ENCODE data around the gene BTBD1.
"Not testable (repeated sequence)": the region's sequence is repeated elsewhere in the genome, so short reads cannot be mapped to it uniquely, and the experiment has no call there.

BTBD1 gene

DNA sequence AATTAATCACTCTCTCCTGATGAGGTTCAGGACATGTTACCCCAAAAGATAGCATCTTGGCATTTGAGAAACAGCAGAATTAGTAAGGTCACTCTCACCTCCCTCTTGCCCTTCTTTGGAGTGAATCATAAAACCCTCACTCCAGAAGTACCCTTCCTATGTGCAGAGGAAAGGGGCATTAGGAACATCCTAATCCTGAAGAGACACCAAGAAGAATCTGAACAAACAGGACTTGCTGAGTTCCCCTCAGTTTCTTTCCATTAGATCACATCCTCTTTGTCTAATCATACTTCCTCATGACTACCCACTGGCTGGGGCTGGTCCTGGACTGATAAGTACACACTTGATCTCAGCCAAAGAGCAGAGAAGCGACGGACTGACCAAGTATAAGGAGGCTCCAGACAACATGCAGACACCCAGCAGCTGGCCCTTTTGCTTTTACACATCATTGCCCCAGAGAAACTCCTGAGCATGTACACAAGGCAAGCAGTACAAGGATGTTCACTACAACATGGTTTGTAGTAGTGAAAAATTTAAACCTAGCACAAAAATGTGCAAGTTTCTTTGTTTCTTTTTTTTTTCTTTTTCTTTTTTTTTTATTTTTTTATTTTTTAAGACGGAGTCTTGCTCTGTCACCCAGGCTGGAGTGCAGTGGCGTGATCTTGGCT lies 25.4 kb upstream of the BTBD1 start:
- no peak for DNase-seq

GRCh38 chr15:83091965-83092308 lies 24.9 kb upstream of the BTBD1 start:
- not testable (repeated sequence) for DNase-seq

DNA sequence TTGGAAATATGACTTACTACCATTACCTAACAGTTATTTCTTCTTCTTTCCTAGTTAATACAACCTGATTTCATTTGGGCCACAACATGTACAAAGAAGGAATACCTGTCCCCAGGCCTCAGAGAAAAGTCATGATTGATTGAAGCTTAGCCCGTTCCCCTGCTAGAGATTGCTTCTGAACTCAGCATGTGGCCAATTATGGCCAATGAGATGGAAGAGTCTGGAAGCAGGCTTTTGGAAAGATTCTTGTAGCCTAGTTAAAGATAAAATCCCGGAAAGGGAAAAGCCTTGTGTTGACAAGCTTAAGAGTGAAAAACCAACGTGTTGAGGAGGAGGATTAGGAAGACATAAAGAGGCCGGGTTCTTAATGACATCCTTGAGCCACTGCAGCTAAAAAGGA lies 23.4 kb upstream of the BTBD1 start:
- DNase-seq: no peak

- DNase-seq: no peak
Measured at GRCh38 chr15:83088876-83089275, 21.8 kb upstream of the BTBD1 start.

DNA sequence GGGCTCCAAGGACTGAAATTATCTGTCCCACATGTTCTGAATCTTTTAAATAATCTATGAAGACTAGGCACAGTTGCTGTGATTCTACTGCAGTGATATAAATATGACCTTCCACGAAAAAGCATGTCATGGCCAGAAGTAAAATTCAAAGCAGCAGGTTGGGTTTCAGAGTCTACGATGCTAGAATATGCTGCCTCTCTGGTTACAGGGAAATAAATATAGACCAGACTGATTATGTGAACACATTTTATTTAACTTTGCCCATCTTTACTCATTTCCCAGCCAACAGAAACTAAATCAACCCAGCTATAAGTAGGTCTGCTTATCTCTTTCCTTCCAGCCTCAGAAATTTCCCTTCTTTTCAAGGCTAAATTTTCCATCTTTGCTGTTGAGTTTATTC lies 20.5 kb upstream of the BTBD1 start:
- no peak for DNase-seq

GRCh38 chr15:83085864-83086552 lies 19.0 kb upstream of the BTBD1 start:
- DNase-seq: not testable (repeated sequence)

DNA sequence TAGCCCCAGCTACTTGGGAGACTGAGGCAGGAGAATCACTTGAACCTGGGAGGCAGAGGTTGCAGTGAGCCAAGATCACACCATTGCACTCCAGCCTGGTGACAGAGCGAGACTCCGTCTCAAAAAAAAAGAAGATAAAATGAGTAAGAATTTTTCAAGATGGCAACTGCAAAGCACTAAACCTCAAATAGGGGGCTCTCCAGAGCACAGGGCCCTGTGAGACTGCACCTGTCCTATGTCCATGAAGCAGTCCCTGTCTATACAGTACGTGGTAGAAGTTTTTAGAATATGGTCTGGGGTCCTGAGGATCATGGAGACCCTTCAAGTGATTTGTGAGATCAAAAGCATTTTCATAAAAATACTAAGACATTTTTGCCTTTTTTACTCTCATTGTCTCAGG lies 18.4 kb upstream of the BTBD1 start:
- DNase-seq: not testable (repeated sequence)

- no peak for DNase-seq
Measured at GRCh38 chr15:83082730-83083386, 15.8 kb upstream of the BTBD1 start.

GRCh38 chr15:83081256-83082014 lies 14.4 kb upstream of the BTBD1 start:
- DNase-seq: no peak

DNA sequence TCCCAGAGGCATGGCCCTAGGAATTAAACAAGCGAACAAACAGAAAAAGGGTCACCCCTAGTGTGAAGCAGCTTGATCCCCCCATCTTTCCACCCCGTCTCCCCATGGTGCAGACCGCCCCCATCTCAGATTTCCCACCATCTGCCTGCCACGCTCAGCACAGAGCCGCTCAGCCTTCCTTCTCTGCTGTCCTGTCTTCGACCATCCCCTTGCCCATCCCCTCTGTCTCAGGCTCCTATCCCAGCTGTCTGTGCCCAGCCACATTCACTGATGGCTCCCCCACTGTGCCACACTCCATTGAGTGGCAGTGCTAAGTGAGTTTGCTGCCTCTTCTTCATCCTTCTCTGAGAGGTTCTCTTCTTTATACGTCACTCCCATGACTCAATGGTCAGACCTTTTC lies 11.7 kb upstream of the BTBD1 start:
- DNase-seq: no peak

DNA sequence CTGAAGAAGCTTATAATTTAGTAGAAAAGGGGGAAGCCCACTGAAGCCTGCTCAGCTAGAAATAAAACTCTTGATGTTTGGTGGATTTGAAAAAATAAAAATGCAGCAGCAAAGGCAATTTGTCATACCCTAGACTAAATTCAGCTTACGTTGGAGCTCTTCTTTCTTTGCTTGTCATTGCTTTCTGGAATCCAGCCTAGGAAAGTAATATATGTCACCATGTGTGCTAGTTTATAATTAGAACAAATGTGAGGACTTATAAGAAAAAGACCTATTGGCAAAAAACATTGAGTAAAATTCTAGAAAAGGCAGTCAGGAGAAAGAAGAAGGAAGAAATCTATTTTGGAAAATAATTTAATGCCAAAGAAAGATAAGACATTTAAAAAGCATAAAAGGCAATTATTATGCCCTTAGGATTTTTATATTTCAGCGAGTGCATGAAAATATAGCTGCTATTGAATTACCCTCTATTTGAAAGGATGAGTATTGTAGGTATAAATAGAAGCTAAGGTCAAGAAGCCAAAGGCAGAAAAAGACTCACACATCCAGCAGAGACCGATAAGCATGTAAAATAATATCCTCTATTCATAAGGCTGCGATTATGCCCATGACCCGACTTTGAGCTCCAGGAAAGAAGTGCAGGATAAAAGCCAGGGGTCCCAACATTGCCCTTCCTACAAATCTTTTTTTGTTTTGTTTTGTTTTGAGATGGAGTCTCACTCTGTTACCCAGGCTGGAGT lies 10.6 kb upstream of the BTBD1 start:
- DNase-seq: no peak

DNA sequence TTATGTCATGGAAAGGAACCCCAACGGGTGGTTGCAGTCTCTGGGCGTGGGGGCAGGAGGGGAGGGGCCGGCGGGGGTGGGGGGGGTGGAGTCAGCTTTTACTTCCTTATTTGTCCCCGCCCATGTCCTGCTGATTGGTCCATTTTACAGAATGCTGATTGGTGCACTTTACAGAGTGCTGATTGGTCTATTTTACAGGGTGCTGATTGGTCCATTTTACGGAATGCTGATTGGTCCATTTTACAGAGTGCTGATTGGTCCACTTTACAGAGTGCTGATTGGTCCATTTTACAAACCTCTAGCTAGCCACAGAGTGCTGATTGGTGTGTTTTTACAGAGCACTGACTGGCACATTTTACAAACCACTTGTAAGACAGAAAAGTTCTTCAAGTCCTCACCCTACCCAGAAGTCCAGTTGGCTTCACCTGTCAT lies 2.2 kb upstream of the BTBD1 start:
- DNase-seq: not testable (repeated sequence)

GRCh38 chr15:83068054-83068453 lies 1.0 kb upstream of the BTBD1 start:
- DNase-seq: no peak

DNA sequence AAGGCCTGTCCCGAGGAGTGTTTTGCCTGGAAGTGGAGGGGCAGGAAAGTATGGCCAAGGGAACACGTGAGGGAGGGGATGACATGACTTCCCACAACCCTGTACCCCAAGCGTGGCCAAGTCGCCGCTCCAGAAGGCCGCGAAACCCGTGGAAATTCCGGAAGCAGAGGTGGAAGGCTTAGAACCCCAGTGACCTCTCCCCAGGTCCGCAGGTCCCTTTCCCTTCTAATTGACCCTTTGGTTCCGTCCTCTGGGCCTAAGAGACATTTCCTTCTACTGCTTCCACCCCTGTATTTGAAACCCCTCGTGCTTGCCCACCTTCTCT lies 548 bp upstream of the BTBD1 start:
- no peak for DNase-seq

DNA sequence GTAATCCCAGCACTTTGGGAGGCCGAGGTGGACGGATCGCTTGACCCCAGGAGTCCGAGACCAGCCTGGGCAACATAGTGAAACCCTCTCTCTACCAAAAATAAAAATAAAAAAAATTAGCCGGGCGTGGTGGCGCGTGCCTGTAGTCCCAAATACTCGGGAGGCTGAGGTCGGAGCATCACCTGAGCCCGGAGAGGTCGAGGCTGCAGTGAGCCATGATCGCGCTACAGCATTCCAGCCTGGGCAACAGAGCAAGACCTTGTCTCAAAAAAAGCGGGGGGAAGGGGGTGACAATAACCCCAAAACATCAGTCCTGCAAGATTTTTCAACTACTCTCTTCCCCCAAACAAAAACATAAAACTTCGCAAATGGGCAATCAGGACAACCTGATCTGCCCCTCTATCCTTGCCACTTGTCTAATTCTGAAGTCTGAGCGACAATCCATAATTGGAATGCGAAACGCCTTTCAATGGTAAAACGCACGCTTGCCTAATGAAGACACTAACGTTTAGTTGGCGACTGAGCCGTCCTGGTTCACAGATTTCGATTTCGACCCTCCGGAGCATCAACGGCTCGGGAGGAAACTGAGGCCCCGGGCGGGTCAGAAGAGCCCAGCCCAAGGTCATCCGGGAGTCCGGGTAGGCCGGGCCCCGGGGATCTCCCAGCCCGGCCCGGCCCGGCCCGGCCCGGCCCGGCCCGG lies 868 bp downstream of the BTBD1 start:
- no peak for DNase-seq

- DNase-seq: no peak
Measured at GRCh38 chr15:83065431-83065830, 1.6 kb downstream of the BTBD1 start.

DNA sequence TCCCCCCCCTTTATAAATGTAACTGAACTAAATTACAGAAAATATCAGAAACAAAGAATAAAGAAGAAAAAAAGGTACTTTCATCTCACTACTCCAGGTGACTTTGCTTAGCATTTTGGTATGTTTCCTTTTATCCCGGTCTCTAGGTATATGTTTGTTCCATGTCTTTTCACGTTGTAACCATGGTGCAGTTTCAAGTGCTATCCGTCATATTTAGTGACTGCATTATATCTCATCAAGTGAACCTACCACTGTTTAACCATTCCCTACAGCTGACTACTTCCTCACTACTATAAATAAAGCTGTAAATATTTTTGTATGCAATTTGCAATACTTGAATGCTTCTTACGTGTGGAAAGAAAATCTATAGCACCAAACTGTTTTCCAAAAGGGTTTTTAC lies 2.2 kb downstream of the BTBD1 start:
- DNase-seq: peak; percentile 21

GRCh38 chr15:83063551-83063950 lies 3.5 kb downstream of the BTBD1 start:
- DNase-seq: no peak

DNA sequence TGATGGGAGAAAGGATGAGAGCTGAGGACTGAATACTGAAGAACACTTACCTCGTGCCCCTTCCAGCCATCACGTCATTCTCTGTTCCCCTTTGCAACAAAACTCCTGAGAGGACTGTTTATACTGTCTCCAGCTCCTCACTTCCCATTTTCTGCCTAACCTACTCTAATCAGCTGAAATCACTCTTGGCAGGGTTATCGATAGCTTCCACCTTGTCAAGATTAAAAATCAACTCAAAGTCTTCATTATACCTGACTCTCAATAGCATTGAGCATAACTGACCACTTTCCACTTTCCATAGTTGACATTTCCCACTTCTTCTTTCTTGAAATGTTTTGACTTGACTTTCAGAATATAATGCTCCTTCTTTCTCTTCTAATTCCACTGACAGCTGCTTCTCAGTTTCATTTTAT lies 4.3 kb downstream of the BTBD1 start:
- DNase-seq: no peak

DNA sequence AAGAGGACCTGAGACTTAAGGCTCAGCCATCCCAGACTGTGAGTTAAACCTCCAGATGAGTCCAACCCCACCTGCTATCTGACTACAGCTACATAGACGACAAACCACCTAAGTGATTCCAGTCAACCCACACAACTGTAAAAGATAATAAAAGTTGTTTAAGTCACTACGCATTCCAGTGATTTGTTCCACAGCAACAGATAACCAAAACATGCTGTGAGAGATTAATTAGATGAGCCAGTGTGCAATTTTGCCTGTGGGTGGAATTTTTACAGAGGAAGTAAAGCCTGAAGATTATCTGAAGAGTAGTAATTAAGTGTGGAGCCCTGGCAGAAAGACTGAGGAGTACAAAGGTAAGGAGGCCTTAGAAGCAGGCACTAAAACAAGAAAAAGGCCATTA lies 5.4 kb downstream of the BTBD1 start:
- DNase-seq: no peak

GRCh38 chr15:83057696-83058376 lies 9.2 kb downstream of the BTBD1 start:
- no peak for DNase-seq

- no peak for DNase-seq
Measured at GRCh38 chr15:83057002-83057401, 10.1 kb downstream of the BTBD1 start.
